ENCODE measurements around the gene BCAS1.
A peak's percentile ranks its signal among the peaks of the same experiment; 100 is the strongest.

Gene BCAS1

DNA sequence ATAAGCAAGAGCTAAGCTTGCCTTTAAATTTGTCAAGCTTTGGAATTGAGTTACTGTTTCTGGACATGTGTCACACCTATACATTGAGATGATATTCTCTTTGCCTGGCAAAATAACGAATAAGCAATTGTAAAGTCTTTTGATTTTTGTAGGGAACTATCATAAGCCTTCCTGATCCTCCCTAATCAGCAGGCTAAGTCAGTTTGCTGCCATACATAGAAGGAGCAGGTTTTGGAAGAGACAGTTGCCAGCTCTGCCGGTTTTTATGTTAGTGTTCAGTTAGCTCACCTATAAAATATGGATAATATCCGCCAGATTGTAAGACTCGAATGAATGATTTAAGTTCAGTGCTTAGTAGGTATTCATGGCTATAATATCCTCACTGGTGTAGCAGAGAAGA lies 34.4 kb upstream of the BCAS1 start:
- TF ChIP-seq, protein P1, sequence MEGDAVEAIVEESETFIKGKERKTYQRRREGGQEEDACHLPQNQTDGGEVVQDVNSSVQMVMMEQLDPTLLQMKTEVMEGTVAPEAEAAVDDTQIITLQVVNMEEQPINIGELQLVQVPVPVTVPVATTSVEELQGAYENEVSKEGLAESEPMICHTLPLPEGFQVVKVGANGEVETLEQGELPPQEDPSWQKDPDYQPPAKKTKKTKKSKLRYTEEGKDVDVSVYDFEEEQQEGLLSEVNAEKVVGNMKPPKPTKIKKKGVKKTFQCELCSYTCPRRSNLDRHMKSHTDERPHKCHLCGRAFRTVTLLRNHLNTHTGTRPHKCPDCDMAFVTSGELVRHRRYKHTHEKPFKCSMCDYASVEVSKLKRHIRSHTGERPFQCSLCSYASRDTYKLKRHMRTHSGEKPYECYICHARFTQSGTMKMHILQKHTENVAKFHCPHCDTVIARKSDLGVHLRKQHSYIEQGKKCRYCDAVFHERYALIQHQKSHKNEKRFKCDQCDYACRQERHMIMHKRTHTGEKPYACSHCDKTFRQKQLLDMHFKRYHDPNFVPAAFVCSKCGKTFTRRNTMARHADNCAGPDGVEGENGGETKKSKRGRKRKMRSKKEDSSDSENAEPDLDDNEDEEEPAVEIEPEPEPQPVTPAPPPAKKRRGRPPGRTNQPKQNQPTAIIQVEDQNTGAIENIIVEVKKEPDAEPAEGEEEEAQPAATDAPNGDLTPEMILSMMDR (IDR thresholded peaks at IDR 0.05; ENCODE audit: insufficient read depth, low read length, poor library complexity, severe bottlenecking) = no peak
- no peak for DNase-seq (ENCODE audit: extremely low read depth, insufficient read length)
- Histone ChIP-seq H3K4me3 (replicated peaks; ENCODE audit: low read depth, low read length) (no peak overlapping the region), H3K27me3 (replicated peaks; ENCODE audit: control insufficient read depth, insufficient read depth, low read length) (no peaks in the 10 kb centered on the region), H3K36me3 (ENCODE audit: control insufficient read depth, insufficient read depth, low read length) (no peaks in the 10 kb centered on the region)

DNA sequence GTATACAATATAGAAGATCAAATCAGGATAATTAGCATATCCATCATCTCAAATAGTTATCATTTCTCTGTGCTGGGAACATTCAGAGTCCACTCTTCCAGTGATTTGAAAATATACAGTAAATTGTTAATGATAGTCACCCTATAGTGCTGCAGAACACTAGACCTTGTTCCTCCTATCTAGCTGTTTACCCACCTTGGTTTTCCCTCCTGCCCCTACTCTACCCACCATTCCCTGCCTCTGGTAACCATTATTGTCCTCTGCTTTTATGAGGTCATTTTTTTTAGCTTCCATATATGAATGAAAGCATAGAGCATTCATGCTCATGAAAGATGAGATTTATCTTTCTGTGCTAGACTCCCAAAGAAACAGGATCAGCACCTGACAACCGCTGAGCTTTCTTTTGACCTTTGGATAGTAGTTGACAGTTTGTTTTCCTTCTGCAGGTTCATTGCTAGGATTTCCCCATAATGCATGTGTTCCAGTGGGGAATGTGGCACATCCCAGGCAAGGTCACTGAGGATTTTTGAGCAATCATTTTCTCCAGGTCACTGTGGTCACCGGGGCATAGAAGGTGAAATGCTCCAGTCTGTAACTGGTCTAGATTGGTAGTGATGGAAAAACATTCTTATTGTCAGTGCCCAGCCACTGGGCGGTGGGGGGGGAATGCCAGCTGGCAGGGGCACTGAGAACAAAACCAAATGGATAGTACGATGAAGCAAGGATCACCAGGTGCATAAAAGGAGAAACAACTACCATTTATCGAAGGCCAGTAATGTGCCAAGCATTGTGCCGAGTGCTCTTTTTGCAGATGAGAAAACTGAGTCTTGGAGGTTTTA lies 33.6 kb upstream of the BCAS1 start:
- TF ChIP-seq, protein P1 (IDR thresholded peaks at IDR 0.05; ENCODE audit: insufficient read depth, low read length, poor library complexity, severe bottlenecking) = no peak
- no peaks in the 10 kb centered on the region for H3K36me3 ChIP-seq (ENCODE audit: control insufficient read depth, insufficient read depth, low read length)
- no peak for DNase-seq (ENCODE audit: extremely low read depth, insufficient read length)
- no peak overlapping the region for H3K4me3 ChIP-seq (replicated peaks; ENCODE audit: low read depth, low read length)
- H3K27me3 ChIP-seq (replicated peaks; ENCODE audit: control insufficient read depth, insufficient read depth, low read length) = no peaks in the 10 kb centered on the region

DNA sequence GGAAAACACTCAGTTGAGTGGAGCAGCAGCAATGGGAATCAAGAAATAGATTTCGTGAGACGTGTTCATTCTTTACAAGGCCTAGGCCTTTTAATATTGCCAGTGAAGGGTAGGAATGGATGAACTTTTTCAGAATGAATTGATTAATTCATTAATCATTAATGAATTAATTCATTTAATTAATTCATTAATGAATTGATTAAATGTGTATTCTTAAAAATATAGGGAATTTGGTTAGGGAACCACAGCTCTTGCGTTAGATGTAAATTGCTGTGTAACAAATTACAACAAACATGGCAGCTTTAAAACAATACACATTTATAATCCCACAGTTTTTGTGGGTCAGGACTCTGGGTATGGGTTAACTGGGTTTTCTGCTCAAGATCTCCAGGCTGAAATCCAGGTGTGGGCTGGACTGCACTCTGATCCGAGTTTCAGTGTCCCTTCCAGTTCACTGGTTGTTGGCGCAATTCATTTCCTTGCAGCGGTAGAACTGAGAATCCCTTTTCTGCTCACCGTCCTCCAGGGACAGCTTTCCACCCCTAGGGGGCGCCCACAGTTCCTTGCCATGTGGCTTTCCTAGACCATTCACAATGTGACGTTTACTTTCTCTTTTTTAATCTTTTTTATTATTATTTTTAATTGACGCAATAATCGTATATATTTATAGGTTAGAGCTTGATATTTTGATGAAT lies 32.8 kb upstream of the BCAS1 start:
- no peak for DNase-seq (ENCODE audit: extremely low read depth, insufficient read length)
- H3K36me3 ChIP-seq (ENCODE audit: control insufficient read depth, insufficient read depth, low read length) = no peaks in the 10 kb centered on the region
- H3K4me3 ChIP-seq (replicated peaks; ENCODE audit: low read depth, low read length) = no peak overlapping the region
- TF ChIP-seq, protein P1 (IDR thresholded peaks at IDR 0.05; ENCODE audit: insufficient read depth, low read length, poor library complexity, severe bottlenecking) = peak; percentile 95
- H3K27me3 ChIP-seq (replicated peaks; ENCODE audit: control insufficient read depth, insufficient read depth, low read length) = no peaks in the 10 kb centered on the region

DNA sequence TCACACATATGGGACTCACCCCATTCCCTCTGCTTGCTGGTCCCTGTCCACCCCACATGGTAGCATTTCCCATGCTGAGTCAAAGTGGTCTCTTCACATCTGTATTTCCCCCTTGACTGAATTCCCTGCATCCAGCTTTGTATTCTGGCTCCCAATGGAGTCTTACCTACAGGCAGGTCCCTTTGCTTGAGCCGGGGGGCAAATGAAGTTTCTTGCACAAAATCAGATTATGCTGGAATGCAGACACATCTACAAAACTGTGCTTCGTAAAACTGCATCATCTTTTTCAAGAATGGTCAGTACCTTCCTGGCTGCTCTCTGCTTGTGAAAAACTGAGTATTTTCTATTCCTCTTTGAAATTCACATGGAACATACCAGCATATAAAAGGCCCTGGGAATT lies 32.1 kb upstream of the BCAS1 start:
- TF ChIP-seq, protein P1 (IDR thresholded peaks at IDR 0.05; ENCODE audit: insufficient read depth, low read length, poor library complexity, severe bottlenecking) = no peak
- Histone ChIP-seq H3K36me3 (ENCODE audit: control insufficient read depth, insufficient read depth, low read length) (no peaks in the 10 kb centered on the region), H3K4me3 (replicated peaks; ENCODE audit: low read depth, low read length) (no peak overlapping the region), H3K27me3 (replicated peaks; ENCODE audit: control insufficient read depth, insufficient read depth, low read length) (no peaks in the 10 kb centered on the region)
- no peak for DNase-seq (ENCODE audit: extremely low read depth, insufficient read length)

DNA sequence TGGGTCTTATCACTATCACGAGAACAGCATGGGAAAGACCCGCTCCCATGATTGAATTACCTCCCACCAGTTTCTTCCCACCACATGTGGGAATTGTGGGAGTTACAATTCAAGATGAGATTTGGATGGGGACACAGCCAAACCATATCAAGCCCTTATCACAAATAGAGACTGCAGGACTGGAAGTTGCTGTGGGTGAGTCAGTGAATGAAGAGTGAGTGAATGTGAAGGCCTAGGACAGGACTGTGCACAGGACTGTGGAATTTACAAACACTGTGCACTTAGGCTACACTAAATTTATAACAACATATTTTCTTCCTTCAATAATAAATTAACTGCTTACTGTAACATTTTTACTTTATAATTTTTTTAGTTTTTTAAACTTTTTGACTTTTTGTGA lies 30.2 kb upstream of the BCAS1 start:
- no peaks in the 10 kb centered on the region for H3K36me3 ChIP-seq (ENCODE audit: control insufficient read depth, insufficient read depth, low read length)
- TF ChIP-seq, protein P1 (IDR thresholded peaks at IDR 0.05; ENCODE audit: insufficient read depth, low read length, poor library complexity, severe bottlenecking) = no peak
- no peak overlapping the region for H3K4me3 ChIP-seq (replicated peaks; ENCODE audit: low read depth, low read length)
- DNase-seq (ENCODE audit: extremely low read depth, insufficient read length) = no peak
- no peaks in the 10 kb centered on the region for H3K27me3 ChIP-seq (replicated peaks; ENCODE audit: control insufficient read depth, insufficient read depth, low read length)
